ENCODE results near the gene FBXO8.

The FBXO8 gene, protein sequence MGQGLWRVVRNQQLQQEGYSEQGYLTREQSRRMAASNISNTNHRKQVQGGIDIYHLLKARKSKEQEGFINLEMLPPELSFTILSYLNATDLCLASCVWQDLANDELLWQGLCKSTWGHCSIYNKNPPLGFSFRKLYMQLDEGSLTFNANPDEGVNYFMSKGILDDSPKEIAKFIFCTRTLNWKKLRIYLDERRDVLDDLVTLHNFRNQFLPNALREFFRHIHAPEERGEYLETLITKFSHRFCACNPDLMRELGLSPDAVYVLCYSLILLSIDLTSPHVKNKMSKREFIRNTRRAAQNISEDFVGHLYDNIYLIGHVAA

DNA sequence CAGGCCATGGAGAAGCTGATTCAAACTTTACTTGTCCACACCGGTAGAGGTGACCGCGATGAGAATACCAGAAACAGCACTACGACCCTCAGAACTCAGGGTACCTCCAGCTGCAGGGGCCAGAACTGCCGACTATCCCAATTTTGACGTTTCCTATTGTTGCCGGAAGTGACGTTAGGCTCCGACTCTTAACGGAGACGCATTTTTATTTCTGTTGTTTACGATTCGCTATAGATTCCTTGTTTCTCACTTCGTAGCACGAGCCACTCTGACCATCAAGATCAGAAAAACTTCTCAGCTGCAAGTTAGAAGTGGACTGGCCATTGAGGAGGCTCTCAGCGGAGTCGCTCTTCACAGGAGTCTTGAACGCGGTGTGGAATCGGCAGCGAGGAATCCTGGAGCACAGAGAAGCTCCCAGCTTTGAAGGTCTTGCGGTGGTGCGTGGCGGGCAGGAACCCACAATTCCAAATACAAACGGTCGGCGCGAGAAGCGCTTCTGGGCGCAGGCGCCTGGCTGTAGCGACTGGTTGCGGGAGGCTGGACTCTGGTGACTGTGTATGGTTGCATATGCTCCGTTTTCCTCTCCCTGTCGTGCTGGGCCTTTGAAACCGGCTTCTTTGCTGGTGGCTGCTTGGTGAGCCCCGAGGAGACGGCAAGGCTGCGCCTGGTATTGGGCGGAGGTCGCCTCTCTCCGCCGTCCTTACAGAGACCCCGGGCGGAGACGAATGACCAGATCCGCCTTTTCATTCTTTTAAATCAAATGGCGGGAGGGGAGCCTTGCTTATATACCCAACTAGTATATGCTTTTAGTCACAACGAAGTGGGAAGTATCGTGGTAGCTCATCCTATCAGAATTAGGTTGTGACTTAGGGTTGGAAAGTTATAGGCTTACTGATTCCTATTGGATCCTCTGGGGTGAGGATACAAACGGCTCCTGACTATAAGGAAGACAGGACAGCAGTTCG lies at the start of gene FBXO8, which contains the start of gene CEP44:
Gene FBXO8 (minus strand): TSS at position 161 of the 965 bp plus-strand sequence. CDS start 20,575 bp downstream, outside the sequence.
Gene CEP44 (plus strand): TSS at position 405 of the 965 bp plus-strand sequence. CDS start 15,211 bp downstream, outside the sequence.
- Histone ChIP-seq H3K9ac (ENCODE audit: low read length in 2 of 2) (peak within 1 kb of the TSS; percentile 99), H3K9me3 (ENCODE audit: control insufficient read depth in 2 of 2, low read length in 2 of 2) (no peaks in the 10 kb centered on the region), H3K4me3 (ENCODE audit: low read length in 2 of 2) (peak within 1 kb of the TSS; percentile 92 to 100), H3K27ac (ENCODE audit: low read length) (peak within 1 kb of the TSS; percentile 98), H3K4me1 (ENCODE audit: control insufficient read depth, insufficient read depth, low read length) (no peaks in the 10 kb centered on the region), H3K27me3 (ENCODE audit: control insufficient read depth in 1 of 2, insufficient read depth in 2 of 2, low read length in 2 of 2) (no peaks in the 10 kb centered on the region), H3K36me3 (ENCODE audit: control insufficient read depth in 2 of 2, insufficient read depth in 2 of 2, low read length in 2 of 2) (no peaks in the 10 kb centered on the region)

DNA sequence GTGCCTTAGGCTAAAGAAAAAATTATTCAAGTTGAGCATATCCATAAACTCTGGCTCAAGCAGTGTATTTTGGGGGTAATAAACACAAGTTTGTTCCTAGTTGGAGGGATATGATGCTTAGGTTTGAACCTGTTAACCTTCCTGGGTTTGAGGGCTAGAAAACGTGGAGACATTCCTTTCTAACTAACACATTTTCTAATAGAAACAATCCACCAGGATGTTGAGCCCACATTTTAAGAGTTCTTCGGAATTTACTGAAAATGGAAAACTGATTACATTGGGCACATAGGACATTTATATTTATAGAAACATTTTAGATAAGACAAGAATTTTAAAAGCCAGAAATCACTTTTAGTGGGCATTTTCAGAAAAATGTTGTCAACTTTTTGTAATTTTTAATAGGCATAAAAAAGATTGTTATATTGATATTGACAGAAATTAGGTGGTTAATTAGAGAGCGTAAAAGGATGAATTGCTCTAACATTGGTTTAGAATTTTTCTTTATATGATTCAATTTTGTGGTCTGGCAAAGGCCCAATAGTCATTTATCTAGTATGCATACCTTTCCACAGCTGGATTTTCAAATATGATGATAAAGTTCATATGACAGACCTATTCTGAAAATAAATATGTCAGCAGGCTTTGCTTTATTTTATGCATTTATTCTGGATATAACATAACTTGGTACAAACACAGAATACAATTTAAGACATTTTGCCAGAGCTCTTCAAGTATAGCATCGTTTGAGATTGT lies 49.5 kb upstream of the FBXO8 start:
- Histone ChIP-seq H3K27ac (ENCODE audit: low read length) (no peak overlapping the region), H3K4me3 (ENCODE audit: low read length in 2 of 2) (no peak overlapping the region), H3K4me1 (ENCODE audit: control insufficient read depth, insufficient read depth, low read length) (no peaks in the 10 kb centered on the region), H3K9me3 (ENCODE audit: control insufficient read depth in 2 of 2, low read length in 2 of 2) (no peaks in the 10 kb centered on the region), H3K27me3 (ENCODE audit: control insufficient read depth in 1 of 2, insufficient read depth in 2 of 2, low read length in 2 of 2) (no peaks in the 10 kb centered on the region), H3K9ac (ENCODE audit: low read length in 2 of 2) (no peak overlapping the region), H3K36me3 (ENCODE audit: control insufficient read depth in 2 of 2, insufficient read depth in 2 of 2, low read length in 2 of 2) (no peaks in the 10 kb centered on the region)

DNA sequence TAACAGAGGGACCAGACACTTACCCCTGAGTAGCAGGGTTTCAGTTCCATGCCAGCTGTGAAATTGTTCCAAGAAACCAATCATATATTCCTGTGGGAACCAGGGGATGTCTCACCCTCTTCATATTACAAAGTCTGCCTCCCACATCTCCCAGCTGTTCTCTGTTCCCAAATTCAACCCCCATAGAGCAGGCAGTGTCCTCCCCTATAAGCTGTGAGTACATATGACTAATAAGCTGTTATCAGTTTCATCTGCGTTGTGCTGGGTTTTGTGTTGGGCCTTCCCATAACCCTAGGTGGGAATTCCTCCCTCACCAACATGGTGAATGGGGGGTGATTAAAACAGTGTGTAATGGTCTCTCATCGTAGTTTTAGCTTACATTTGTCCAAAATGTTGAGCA lies 41.3 kb upstream of the FBXO8 start:
- no peak overlapping the region for H3K4me3 ChIP-seq (ENCODE audit: low read length in 2 of 2)
- no peak overlapping the region for H3K27ac ChIP-seq (ENCODE audit: low read length)
- H3K4me1 ChIP-seq (ENCODE audit: control insufficient read depth, insufficient read depth, low read length), result peaks cover 3% of the 10 kb centered on the region
- H3K36me3 ChIP-seq (ENCODE audit: control insufficient read depth in 2 of 2, insufficient read depth in 2 of 2, low read length in 2 of 2), result no peaks in the 10 kb centered on the region
- H3K9me3 ChIP-seq (ENCODE audit: control insufficient read depth in 2 of 2, low read length in 2 of 2), result no peaks in the 10 kb centered on the region
- H3K9ac ChIP-seq (ENCODE audit: low read length in 2 of 2), result no peak overlapping the region
- H3K27me3 ChIP-seq (ENCODE audit: control insufficient read depth in 1 of 2, insufficient read depth in 2 of 2, low read length in 2 of 2), result no peaks in the 10 kb centered on the region

DNA sequence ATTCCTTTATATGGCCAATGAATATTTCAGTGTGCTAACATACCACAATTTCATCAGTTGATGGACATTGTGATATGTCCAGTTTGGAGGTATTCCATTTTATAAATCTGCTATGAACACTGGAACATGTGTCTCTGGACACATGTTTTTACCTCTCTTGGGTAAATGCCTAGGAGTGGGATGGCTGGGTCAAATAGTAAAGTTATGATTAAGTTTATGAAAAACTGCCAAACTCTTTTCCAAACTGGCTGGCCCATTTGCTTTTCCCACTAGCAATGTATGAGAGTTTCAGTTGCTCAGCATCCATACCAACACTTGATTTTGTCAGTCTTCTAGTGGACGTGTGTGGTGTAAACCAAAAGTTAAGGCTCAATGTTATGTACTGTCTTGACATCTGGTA lies 40.8 kb upstream of the FBXO8 start:
- H3K4me3 ChIP-seq (ENCODE audit: low read length in 2 of 2), result no peak overlapping the region

DNA sequence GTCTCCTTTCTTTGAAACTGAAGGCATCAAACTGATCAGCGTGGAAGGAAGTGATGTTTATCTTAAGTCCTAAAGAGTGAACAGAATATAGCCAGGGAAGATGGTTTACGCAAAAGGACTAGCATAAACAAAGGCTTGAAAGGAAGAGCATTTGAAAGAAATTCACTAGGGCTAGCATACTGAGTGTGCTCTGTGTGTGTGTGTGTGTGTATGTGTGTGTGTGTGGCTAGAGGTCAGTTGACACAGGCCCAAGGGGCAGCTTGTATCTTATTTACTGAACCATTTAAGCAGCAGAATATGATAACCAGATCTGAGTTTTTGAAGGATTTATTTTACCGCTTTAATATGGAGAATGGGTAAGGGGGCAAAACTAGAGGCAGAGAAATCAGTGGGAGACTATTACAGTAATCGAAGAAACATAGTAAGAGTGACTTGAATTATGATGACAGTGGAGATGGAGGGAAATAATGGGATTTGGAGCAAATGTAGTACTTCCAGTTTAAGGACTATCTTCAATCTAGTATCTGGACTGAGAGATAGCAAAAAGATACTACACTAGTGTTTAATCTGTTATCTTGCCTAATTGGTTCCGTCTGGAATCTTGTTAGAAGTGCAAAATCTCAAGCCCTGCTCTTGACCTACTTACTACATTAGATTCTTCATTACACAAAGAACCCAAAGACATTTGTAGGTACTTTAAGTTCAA lies 37.2 kb upstream of the FBXO8 start:
- H3K36me3 ChIP-seq (ENCODE audit: control insufficient read depth in 2 of 2, insufficient read depth in 2 of 2, low read length in 2 of 2), result no peaks in the 10 kb centered on the region
- peak overlapping the region; percentile 43 for H3K27ac ChIP-seq (ENCODE audit: low read length)
- peaks cover 3% of the 10 kb centered on the region for H3K4me1 ChIP-seq (ENCODE audit: control insufficient read depth, insufficient read depth, low read length)
- no peaks in the 10 kb centered on the region for H3K9me3 ChIP-seq (ENCODE audit: control insufficient read depth in 2 of 2, low read length in 2 of 2)
- peak overlapping the region in 1 of 2 donors; percentile 11 for H3K4me3 ChIP-seq (ENCODE audit: low read length in 2 of 2)
- peak overlapping the region in 1 of 2 donors; percentile 41 for H3K9ac ChIP-seq (ENCODE audit: low read length in 2 of 2)
- no peaks in the 10 kb centered on the region for H3K27me3 ChIP-seq (ENCODE audit: control insufficient read depth in 1 of 2, insufficient read depth in 2 of 2, low read length in 2 of 2)

More for the DNA sequence above, 40.8 kb upstream of the FBXO8 start:
- Histone ChIP-seq H3K9ac (ENCODE audit: low read length in 2 of 2) (no peak overlapping the region), H3K27me3 (ENCODE audit: control insufficient read depth in 1 of 2, insufficient read depth in 2 of 2, low read length in 2 of 2) (no peaks in the 10 kb centered on the region), H3K4me1 (ENCODE audit: control insufficient read depth, insufficient read depth, low read length) (peaks cover 3% of the 10 kb centered on the region), H3K36me3 (ENCODE audit: control insufficient read depth in 2 of 2, insufficient read depth in 2 of 2, low read length in 2 of 2) (no peaks in the 10 kb centered on the region), H3K27ac (ENCODE audit: low read length) (no peak overlapping the region), H3K9me3 (ENCODE audit: control insufficient read depth in 2 of 2, low read length in 2 of 2) (no peaks in the 10 kb centered on the region)

DNA sequence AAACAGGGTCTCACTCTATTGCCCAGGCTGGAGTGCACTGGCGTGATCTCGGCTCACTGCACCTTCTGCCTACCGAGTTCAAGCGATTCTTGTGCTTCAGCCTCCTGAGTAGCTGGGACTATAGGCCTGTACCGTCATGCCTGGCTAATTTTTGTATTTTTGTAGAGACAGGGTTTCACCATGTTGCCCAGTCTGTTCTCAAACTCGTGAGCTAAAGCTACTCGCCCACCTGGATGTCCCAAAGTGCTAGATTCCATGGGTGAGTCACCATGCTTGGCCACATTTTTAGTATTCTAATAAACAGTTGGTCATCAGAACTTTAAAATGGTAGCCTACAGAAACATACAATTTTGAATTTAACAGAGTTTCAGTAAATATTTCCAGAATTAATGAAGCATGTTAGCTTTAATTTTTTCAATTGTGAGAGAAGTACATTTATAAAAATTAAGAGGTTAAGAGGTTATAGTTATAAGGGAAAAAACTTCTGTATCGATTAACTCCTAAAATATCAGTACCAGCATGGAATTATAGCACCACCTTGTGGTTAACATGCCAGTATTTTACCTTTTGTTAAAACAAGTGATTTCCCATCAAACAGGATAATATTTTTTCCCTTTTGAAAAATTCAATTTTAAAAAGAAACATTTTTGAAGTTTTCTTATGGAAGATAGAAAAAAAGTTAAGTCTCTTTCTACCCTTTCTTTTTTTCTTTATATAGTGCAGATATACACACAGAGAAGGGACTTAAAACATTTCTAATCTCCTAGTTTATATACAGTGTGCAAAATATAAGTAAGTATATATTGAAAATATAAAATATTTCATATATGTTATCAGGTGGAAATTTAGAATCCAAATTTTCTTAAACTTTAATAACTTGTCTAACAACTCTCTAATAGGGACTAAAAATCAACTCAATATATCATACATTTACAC lies 35.6 kb upstream of the FBXO8 start:
- H3K36me3 ChIP-seq (ENCODE audit: control insufficient read depth in 2 of 2, insufficient read depth in 2 of 2, low read length in 2 of 2), result no peaks in the 10 kb centered on the region
- H3K4me1 ChIP-seq (ENCODE audit: control insufficient read depth, insufficient read depth, low read length), result peaks cover 3% of the 10 kb centered on the region
- H3K9ac ChIP-seq (ENCODE audit: low read length in 2 of 2), result no peak overlapping the region
- no peaks in the 10 kb centered on the region for H3K9me3 ChIP-seq (ENCODE audit: control insufficient read depth in 2 of 2, low read length in 2 of 2)
- no peak overlapping the region for H3K27ac ChIP-seq (ENCODE audit: low read length)
- no peak overlapping the region for H3K4me3 ChIP-seq (ENCODE audit: low read length in 2 of 2)
- no peaks in the 10 kb centered on the region for H3K27me3 ChIP-seq (ENCODE audit: control insufficient read depth in 1 of 2, insufficient read depth in 2 of 2, low read length in 2 of 2)

DNA sequence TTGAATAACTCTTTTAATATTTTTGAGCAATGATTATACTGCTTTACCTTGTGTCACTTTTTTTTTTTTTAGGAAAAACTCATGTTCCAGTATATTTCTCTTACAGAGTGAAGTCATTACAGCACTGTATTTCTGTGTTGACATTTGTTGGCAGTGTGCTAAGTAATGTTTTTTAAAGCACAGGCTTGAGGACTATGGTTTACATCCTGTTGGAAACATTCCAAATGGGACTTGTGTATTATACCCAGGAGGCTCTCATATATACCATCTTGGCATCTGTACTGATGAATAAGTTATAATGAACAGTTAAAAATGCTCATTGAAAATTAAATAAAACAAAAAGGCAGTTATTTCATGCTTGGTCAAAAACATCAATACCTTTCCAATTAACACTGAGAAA lies 34.1 kb upstream of the FBXO8 start:
- H3K27ac ChIP-seq (ENCODE audit: low read length), result no peak overlapping the region

DNA sequence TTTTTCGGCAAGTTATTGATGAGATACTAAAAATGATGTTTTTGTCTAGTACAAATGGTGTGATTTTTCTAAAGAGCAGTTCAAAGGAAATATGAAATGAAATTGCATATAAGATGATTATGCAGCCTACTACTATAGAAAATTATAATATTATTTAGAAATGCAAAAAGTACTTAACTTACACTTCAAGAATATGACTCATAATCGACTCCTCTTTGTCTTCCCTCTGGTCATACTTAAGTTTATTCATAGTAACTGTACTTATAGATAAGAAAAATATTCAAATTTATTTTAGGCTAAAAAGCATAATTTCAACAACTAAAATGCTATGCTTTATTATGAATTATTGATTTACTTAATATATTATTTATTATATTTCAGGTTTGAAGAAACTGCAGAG lies 33.5 kb upstream of the FBXO8 start:
- Histone ChIP-seq H3K9me3 (ENCODE audit: control insufficient read depth in 2 of 2, low read length in 2 of 2) (no peaks in the 10 kb centered on the region), H3K36me3 (ENCODE audit: control insufficient read depth in 2 of 2, insufficient read depth in 2 of 2, low read length in 2 of 2) (peaks cover 0 to 3% of the 10 kb centered on the region in 2 donors), H3K27me3 (ENCODE audit: control insufficient read depth in 1 of 2, insufficient read depth in 2 of 2, low read length in 2 of 2) (no peaks in the 10 kb centered on the region), H3K27ac (ENCODE audit: low read length) (no peak overlapping the region), H3K4me3 (ENCODE audit: low read length in 2 of 2) (no peak overlapping the region), H3K4me1 (ENCODE audit: control insufficient read depth, insufficient read depth, low read length) (peaks cover 3% of the 10 kb centered on the region), H3K9ac (ENCODE audit: low read length in 2 of 2) (no peak overlapping the region)

More for the DNA sequence above, 34.1 kb upstream of the FBXO8 start:
- Histone ChIP-seq H3K36me3 (ENCODE audit: control insufficient read depth in 2 of 2, insufficient read depth in 2 of 2, low read length in 2 of 2) (peaks cover 0 to 1% of the 10 kb centered on the region in 2 donors), H3K9ac (ENCODE audit: low read length in 2 of 2) (no peak overlapping the region), H3K4me3 (ENCODE audit: low read length in 2 of 2) (no peak overlapping the region), H3K27me3 (ENCODE audit: control insufficient read depth in 1 of 2, insufficient read depth in 2 of 2, low read length in 2 of 2) (no peaks in the 10 kb centered on the region), H3K9me3 (ENCODE audit: control insufficient read depth in 2 of 2, low read length in 2 of 2) (no peaks in the 10 kb centered on the region), H3K4me1 (ENCODE audit: control insufficient read depth, insufficient read depth, low read length) (peaks cover 3% of the 10 kb centered on the region)

DNA sequence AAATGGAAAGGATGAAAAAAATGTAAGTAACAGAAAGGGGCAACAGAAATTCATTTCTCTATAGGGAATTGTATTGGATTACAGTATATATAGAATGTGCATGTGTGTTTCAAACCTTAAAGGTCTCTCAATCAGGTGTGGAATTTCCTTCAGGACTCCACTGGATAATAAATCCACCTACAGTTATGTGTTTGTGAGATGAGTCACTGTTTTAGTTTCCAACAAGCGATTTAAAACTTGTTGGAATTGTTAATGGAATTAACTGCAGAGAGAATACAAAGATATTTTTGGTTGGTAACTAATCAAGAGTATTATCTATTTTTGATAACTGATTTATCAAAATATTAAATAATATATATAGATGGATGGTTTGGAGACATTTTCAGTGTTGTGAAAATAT lies 33.1 kb upstream of the FBXO8 start:
- Histone ChIP-seq H3K9ac (ENCODE audit: low read length in 2 of 2) (no peak overlapping the region), H3K36me3 (ENCODE audit: control insufficient read depth in 2 of 2, insufficient read depth in 2 of 2, low read length in 2 of 2) (peaks cover 0 to 3% of the 10 kb centered on the region in 2 donors), H3K27me3 (ENCODE audit: control insufficient read depth in 1 of 2, insufficient read depth in 2 of 2, low read length in 2 of 2) (no peaks in the 10 kb centered on the region), H3K4me1 (ENCODE audit: control insufficient read depth, insufficient read depth, low read length) (peaks cover 3% of the 10 kb centered on the region), H3K27ac (ENCODE audit: low read length) (no peak overlapping the region), H3K4me3 (ENCODE audit: low read length in 2 of 2) (no peak overlapping the region), H3K9me3 (ENCODE audit: control insufficient read depth in 2 of 2, low read length in 2 of 2) (no peaks in the 10 kb centered on the region)

All from stomach smooth muscle (tissue), 2 donors.